Fibroblast of villous mesenchyme (primary cell): ENCODE results near the gene UBA52. TPM values are rescaled to one million over a fixed set of nuclear protein-coding genes. Genes with fewer than 3 reads are reported as not detected.
A peak's percentile ranks its signal among the peaks of the same experiment; 100 is the strongest.

Source experiments
- DNase-seq: peaks from one replicate; pipeline ENCODE4 v3.0.0-alpha.2; 2010; ENCODE audit warnings: low read depth
- H3K4me3 ChIP-seq: 2 replicates; pipeline ENCODE4 v1.5.1; 2011; ENCODE audit warnings: low read depth, mild to moderate bottlenecking, low read length
- CTCF ChIP-seq: IDR thresholded peaks from 2 replicates; pipeline ENCODE4 v1.5.1; 2012; ENCODE audit warnings: low read depth, mild to moderate bottlenecking, low read length; ENCODE audit not compliant: insufficient read depth
- total RNA-seq: library from RNA; depleted of rRNA; stranded (reverse); fragments of >200 nt; gene quantifications from 2 replicates; pipeline ENCODE4 v1.2.3, GENCODE V29; 2012

UBA52 gene
- total RNA-seq, 1 donor, result 357 TPM

- H3K4me3 ChIP-seq, result no peak overlapping the region
- no peak for DNase-seq
- no peak for TF ChIP-seq CTCF
Observed at GRCh38 chr19:18541258-18541991, 30.2 kb upstream of the UBA52 start.

GRCh38 chr19:18541992-18542940 is 29.4 kb upstream of the UBA52 start:
- no peak for DNase-seq
- no peak for TF ChIP-seq CTCF
- peak overlapping the region; percentile 80 for H3K4me3 ChIP-seq

- peak; percentile 88 for DNase-seq
- TF ChIP-seq CTCF, result no peak
- H3K4me3 ChIP-seq, result peak within 1 kb of the TSS; percentile 80
Observed at GRCh38 chr19:18542941-18543813, 28.5 kb upstream of the UBA52 start, which contains the start of gene FKBP8. TSS of gene FKBP8 (minus strand) at chr19:18543573. CDS start at chr19:18541970, 1,603 bp downstream.

- no peak for TF ChIP-seq CTCF
- DNase-seq, result peak; percentile 76
- peak overlapping the region; percentile 57 for H3K4me3 ChIP-seq
Observed at GRCh38 chr19:18543814-18544475, 27.7 kb upstream of the UBA52 start.

GRCh38 chr19:18551631-18552030 is 20.0 kb upstream of the UBA52 start:
- peak; percentile 87 for DNase-seq
- H3K4me3 ChIP-seq, result no peak overlapping the region
- TF ChIP-seq CTCF, result no peak
